Measurements from ENCODE around the gene RPL13. TPM values are rescaled to one million over a fixed set of nuclear protein-coding genes. Genes with fewer than 3 reads are reported as not detected.

Gene RPL13
- total RNA-seq, 1 experiment from 2014 or later = 2,157 TPM

GRCh38 chr16:89584768-89585549, 24.5 kb downstream of the RPL13 start:
- Histone ChIP-seq H3K23me2 (ENCODE audit: insufficient read length, low read depth, low read length, poor library complexity, severe bottlenecking) (no peaks in the 10 kb centered on the region), H3K79me1 (ENCODE audit: insufficient read depth, low read depth, low read length, poor library complexity, severe bottlenecking) (no peaks in the 10 kb centered on the region), H3K79me2 (ENCODE audit: insufficient read depth, low read length) (no peaks in the 10 kb centered on the region), H3K4ac (ENCODE audit: low read depth, low read length) (no peak overlapping the region), H4K91ac (ENCODE audit: insufficient read length, low read depth, low read length) (no peak overlapping the region), H3K14ac (ENCODE audit: insufficient read depth, low read length) (no peak overlapping the region), H3K56ac (ENCODE audit: insufficient read length, low read depth, low read length) (no peak overlapping the region), H3K27me3 (ENCODE audit: insufficient read depth, low read length) (no peaks in the 10 kb centered on the region), H4K8ac (replicated peaks; ENCODE audit: insufficient read length, low read depth, low read length) (no peak overlapping the region), H3K4me2 (ENCODE audit: insufficient read depth, insufficient read length, low read length) (no peak overlapping the region), H3K27ac (ENCODE audit: insufficient read length, low read depth, low read length) (no peak overlapping the region), H3K23ac (ENCODE audit: insufficient read length, low read depth, low read length) (no peak overlapping the region), H3K4me1 (ENCODE audit: insufficient read depth, low read length) (no peaks in the 10 kb centered on the region), H4K5ac (ENCODE audit: insufficient read length, low read depth, low read length) (no peak overlapping the region), H2BK12ac (ENCODE audit: insufficient read length, low read depth, low read length) (no peak overlapping the region), H3T11ph (ENCODE audit: low read length) (no peak overlapping the region), H4K20me1 (ENCODE audit: control insufficient read depth, insufficient read depth, insufficient read length) (no peaks in the 10 kb centered on the region), H2BK120ac (ENCODE audit: low read depth, low read length, poor library complexity, severe bottlenecking) (no peak overlapping the region), H2BK20ac (ENCODE audit: low read depth, low read length, poor library complexity, severe bottlenecking) (no peak overlapping the region), H2AK5ac (ENCODE audit: insufficient read length, low read length) (no peak overlapping the region), H3K9me3 (ENCODE audit: control insufficient read depth, low read depth, low read length) (no peaks in the 10 kb centered on the region), H2BK15ac (ENCODE audit: low read depth, low read length) (no peak overlapping the region), H3K18ac (ENCODE audit: insufficient read length, low read depth, low read length) (no peak overlapping the region), H2BK5ac (ENCODE audit: insufficient read length, low read length) (no peak overlapping the region), H3K9ac (ENCODE audit: extremely low read depth, insufficient read length, low read length) (no peak overlapping the region), H2AFZ (ENCODE audit: low read length) (no peak overlapping the region)
- no peak for TF ChIP-seq CTCF (conservative IDR thresholded peaks at IDR 0.05)
- no peak for DNase-seq
- peaks cover 2% of the 10 kb centered on the region for H3K27me3 Mint-ChIP-seq (ENCODE audit: low read depth)
- no CpG with 5 or more reads among the region's 25 CpGs for WGBS (ENCODE audit: extremely low coverage, insufficient read length, low lambda C conversion rate)
- H3K27ac Mint-ChIP-seq = no peak overlapping the region; a peak in 2 of 7 replicates
- no peaks in the 10 kb centered on the region for H3K4me1 Mint-ChIP-seq
- peaks cover 0 to 9% (median 6%) of the 10 kb centered on the region in 3 experiments; a peak in 5 of 7 replicates for H3K36me3 Mint-ChIP-seq (ENCODE audit: insufficient read depth in 1 of 3, low read depth in 3 of 3)
- H3K4me3 Mint-ChIP-seq = no peak overlapping the region
- peaks cover 3 to 5% of the 10 kb centered on the region in 2 experiments; a peak in 4 of 5 replicates for H3K9me3 Mint-ChIP-seq
